Measurements from ENCODE around the gene EEF1A2. TPM values are rescaled to one million over a fixed set of nuclear protein-coding genes. Genes with fewer than 3 reads are reported as not detected.

Gene EEF1A2
- total RNA-seq, 2 donors from 2014 or later, result 21.0 to 23.1 TPM

GRCh38 chr20:63537525-63538203 is 38.8 kb upstream of the EEF1A2 start:
- peak; percentile 90 to 96 (median 92) for DNase-seq
- Histone ChIP-seq H3K27ac (peak overlapping the region; percentile 62 to 89 (median 86)), H3K9me3 (no peaks in the 10 kb centered on the region), H3K36me3 (replicated peaks in 1 of 2; ENCODE audit: insufficient read depth in 1 of 2, low read depth in 2 of 2) (no peaks in the 10 kb centered on the region), H3K4me1 (peaks cover 35% of the 10 kb centered on the region), H3K4me3 (no peak overlapping the region), H3K27me3 (no peaks in the 10 kb centered on the region)
- WGBS, 2 donors, result 0 to 8% methylated on average over 14 to 28 of the region's 34 CpGs
- TF ChIP-seq CTCF (IDR thresholded peaks at IDR 0.05) (peak; percentile 84 to 99 (median 99)), POLR2A (IDR thresholded peaks at IDR 0.05) (peak; percentile 30 to 80 (median 69))
- intact Hi-C loops (cut with DNase I), result loop anchor here (10.0 kb wide), 1 partner anchor 317 kb away; no protein-coding TSS in a partner anchor
- peak; percentile 83 for ATAC-seq

- Histone ChIP-seq H3K36me3 (replicated peaks in 1 of 2; ENCODE audit: insufficient read depth in 1 of 2, low read depth in 2 of 2) (no peaks in the 10 kb centered on the region), H3K4me3 (no peak within 1 kb of the TSS), H3K4me1 (peaks cover 35% of the 10 kb centered on the region), H3K27ac (peak within 1 kb of the TSS; percentile 62 to 89 (median 86)), H3K9me3 (no peaks in the 10 kb centered on the region), H3K27me3 (no peaks in the 10 kb centered on the region)
- ATAC-seq (peak; percentile 2), DNase-seq (peak in 3 of 4 donors; percentile 53 to 64 (median 62))
- 67 to 84% methylated on average over 5 to 29 of the region's 29 CpGs for WGBS, 2 donors
- intact Hi-C loops (cut with DNase I), result loop anchor here (10.0 kb wide), 1 partner anchor 318 kb away; no protein-coding TSS in a partner anchor
- TF ChIP-seq POLR2A (IDR thresholded peaks at IDR 0.05), result no peak
- no peak for TF ChIP-seq CTCF (IDR thresholded peaks at IDR 0.05)
These were observed 38.2 kb upstream of the EEF1A2 start, which contains the start of gene PTK6 for GRCh38 chr20:63536997-63537524. Gene PTK6, minus strand, starts transcription at chr20:63537376. Its CDS starts 62 bp downstream, at chr20:63537314.

- intact Hi-C loops (cut with DNase I), result loop anchor here (10.0 kb wide), 1 partner anchor 318 kb away; no protein-coding TSS in a partner anchor
- peak in 2 of 4 donors; percentile 47 to 71 for DNase-seq
- Histone ChIP-seq H3K27me3 (no peaks in the 10 kb centered on the region), H3K4me3 (no peak overlapping the region), H3K4me1 (peaks cover 35% of the 10 kb centered on the region), H3K27ac (peak overlapping the region; percentile 25 to 89 (median 76)), H3K9me3 (no peaks in the 10 kb centered on the region), H3K36me3 (replicated peaks in 1 of 2; ENCODE audit: insufficient read depth in 1 of 2, low read depth in 2 of 2) (no peaks in the 10 kb centered on the region)
- WGBS, 2 donors, result 49 to 54% methylated on average over 12 to 34 of the region's 35 CpGs
- TF ChIP-seq CTCF (IDR thresholded peaks at IDR 0.05), result no peak
- peak in 1 of 3 donors; percentile 19 for TF ChIP-seq POLR2A (IDR thresholded peaks at IDR 0.05)
- no peak for ATAC-seq
These were observed 37.5 kb upstream of the EEF1A2 start for GRCh38 chr20:63536241-63536977.

- Histone ChIP-seq H3K4me3 (no peak overlapping the region), H3K36me3 (replicated peaks in 1 of 2; ENCODE audit: insufficient read depth in 1 of 2, low read depth in 2 of 2) (no peaks in the 10 kb centered on the region), H3K27me3 (no peaks in the 10 kb centered on the region), H3K9me3 (no peaks in the 10 kb centered on the region), H3K27ac (peak overlapping the region in 1 of 4 donors; percentile 16), H3K4me1 (peaks cover 35% of the 10 kb centered on the region)
- intact Hi-C loops (cut with DNase I), result loop anchor here (10.0 kb wide), 1 partner anchor 320 kb away; no protein-coding TSS in a partner anchor
- TF ChIP-seq POLR2A (IDR thresholded peaks at IDR 0.05) (no peak), CTCF (IDR thresholded peaks at IDR 0.05) (no peak)
- 78 to 84% methylated on average over 23 to 41 of the region's 49 CpGs for WGBS, 2 donors
- DNase-seq (peak in 1 of 4 donors; percentile 58), ATAC-seq (no peak)
These were observed 36.2 kb upstream of the EEF1A2 start for GRCh38 chr20:63534831-63535651.
